IMR-90 (cell line): ENCODE results near the gene MRGPRX1. TPM values are rescaled to one million over a fixed set of nuclear protein-coding genes. Genes with fewer than 3 reads are reported as not detected.

ENCODE experiments used
- ATAC-seq: fragments of 200-7000 bp; cut with Tn5 transposase; 2 replicates; pipeline ENCODE4 v1.9.1; 2020; ENCODE audit warnings: low read depth, mild to moderate bottlenecking, moderate library complexity
- BruUV-seq: library from RNA; stranded (reverse); fragments of 400-500 nt; replicated peaks from 2 replicates; lab custom pipeline; 2021; lab: Mats Ljungman, UMichigan
- CTCF ChIA-PET: fragments of 300-600 bp; formaldehyde crosslinking; extraction: SDS; loops from one replicate; lab custom pipeline; 2021; ENCODE audit warnings: antibody characterized with exemption; lab: Yijun Ruan, JAX
- POLR2A ChIA-PET: fragments of 300-600 bp; sonication (Branson Sonifier 250); formaldehyde crosslinking; loops from one replicate; lab custom pipeline; 2022; ENCODE audit warnings: antibody characterized with exemption; ENCODE audit not compliant: unreplicated experiment; lab: Charles Lee
- DNase-seq: peaks from one replicate; pipeline ENCODE4 v3.0.0; 2013
- H2AFZ ChIP-seq: replicated peaks from 2 replicates; pipeline ENCODE3; 2013; ENCODE audit warnings: low read length, mild to moderate bottlenecking; ENCODE audit not compliant: poor library complexity
- H2AK5ac ChIP-seq: 2 replicates; pipeline ENCODE4 v1.6.1; 2013; ENCODE audit warnings: low read depth, low read length, inconsistent platforms
- H2AK9ac ChIP-seq: replicated peaks from 2 replicates; pipeline ENCODE3; 2013; ENCODE audit warnings: mild to moderate bottlenecking, low read depth, low read length, moderate library complexity; ENCODE audit not compliant: poor library complexity
- H2BK120ac ChIP-seq: 2 replicates; pipeline ENCODE4 v1.6.1; 2013; ENCODE audit warnings: low read depth, low read length, inconsistent platforms
- H2BK15ac ChIP-seq: 3 replicates; pipeline ENCODE4 v1.6.1; 2013; ENCODE audit warnings: low read depth, low read length, inconsistent platforms
- H2BK20ac ChIP-seq: 2 replicates; pipeline ENCODE4 v1.6.1; 2013; ENCODE audit warnings: low read depth, mild to moderate bottlenecking, inconsistent platforms, low read length, moderate library complexity
- H2BK5ac ChIP-seq: 2 replicates; pipeline ENCODE4 v1.6.1; 2013; ENCODE audit warnings: mild to moderate bottlenecking, low read depth, low read length, inconsistent platforms; ENCODE audit not compliant: poor library complexity, severe bottlenecking
- H3K14ac ChIP-seq: replicated peaks from 2 replicates; pipeline ENCODE4 v1.6.1; 2013; ENCODE audit warnings: low read depth, low read length, inconsistent platforms
- H3K18ac ChIP-seq: 2 replicates; pipeline ENCODE4 v1.6.1; 2013; ENCODE audit warnings: low read depth, low read length, control low read depth
- H3K23ac ChIP-seq: 2 replicates; pipeline ENCODE4 v1.6.1; 2013; ENCODE audit warnings: low read depth, low read length, inconsistent platforms
- H3K27ac ChIP-seq: 2 replicates; pipeline ENCODE4 v1.5.1; 2013; ENCODE audit warnings: mild to moderate bottlenecking, control low read depth, low read length; ENCODE audit not compliant: insufficient read depth
- H3K27me3 ChIP-seq: 2 replicates; pipeline ENCODE4 v1.6.1; 2013; ENCODE audit warnings: low read length; ENCODE audit not compliant: control insufficient read depth, insufficient read depth
- H3K36me3 ChIP-seq: 2 replicates; pipeline ENCODE4 v1.6.1; 2013; ENCODE audit warnings: low read length, mixed read lengths; ENCODE audit not compliant: control insufficient read depth, insufficient read depth
- H3K4ac ChIP-seq: 2 replicates; pipeline ENCODE4 v1.6.1; 2013; ENCODE audit warnings: low read depth, low read length, inconsistent platforms
- H3K4me1 ChIP-seq: 2 replicates; pipeline ENCODE4 v1.6.1; 2013; ENCODE audit warnings: low read length, mixed read lengths; ENCODE audit not compliant: control insufficient read depth, insufficient read depth
- H3K4me2 ChIP-seq: 2 replicates; pipeline ENCODE4 v1.6.1; 2013; ENCODE audit warnings: low read depth, mild to moderate bottlenecking, control low read depth, low read length, moderate library complexity
- H3K4me3 ChIP-seq: 2 replicates; pipeline ENCODE4 v1.5.1; 2013; ENCODE audit warnings: low read depth, mild to moderate bottlenecking, control low read depth, low read length, moderate library complexity; ENCODE audit not compliant: insufficient read depth
- H3K56ac ChIP-seq: 2 replicates; pipeline ENCODE4 v1.6.1; 2013; ENCODE audit warnings: low read length, inconsistent platforms; ENCODE audit not compliant: insufficient read depth; ENCODE audit errors: extremely low read depth
- H3K79me1 ChIP-seq, 2 experiments: 2 replicates each; pipeline ENCODE4 v1.6.1; 2013; ENCODE audit warnings: low read length in 2 of 2, inconsistent platforms in 1 of 2, low read depth in 1 of 2
- H3K9ac ChIP-seq: 2 replicates; pipeline ENCODE4 v1.6.1; 2013; ENCODE audit warnings: low read depth, low read length, control low read depth
- H3K9me1 ChIP-seq: 2 replicates; pipeline ENCODE4 v1.6.1; 2013; ENCODE audit warnings: low read length, inconsistent platforms; ENCODE audit not compliant: insufficient read depth
- H3K9me3 ChIP-seq: 2 replicates; pipeline ENCODE4 v1.6.1; 2013; ENCODE audit warnings: low read length; ENCODE audit not compliant: control insufficient read depth, insufficient read depth
- H4K20me1 ChIP-seq: 2 replicates; pipeline ENCODE4 v1.6.1; 2013; ENCODE audit warnings: low read length, inconsistent platforms; ENCODE audit not compliant: insufficient read depth
- H4K5ac ChIP-seq: 2 replicates; pipeline ENCODE4 v1.6.1; 2013; ENCODE audit warnings: mild to moderate bottlenecking, low read depth, low read length, control low read depth
- H4K8ac ChIP-seq, 2 experiments: 2 replicates each; pipeline ENCODE4 v1.6.1; 2013; ENCODE audit warnings: low read depth in 2 of 2, low read length in 2 of 2, control low read depth in 1 of 2, inconsistent platforms in 1 of 2
- H4K91ac ChIP-seq: 2 replicates; pipeline ENCODE4 v1.6.1; 2013; ENCODE audit warnings: low read depth, low read length, inconsistent platforms; ENCODE audit not compliant: insufficient read depth
- CHD1 ChIP-seq: IDR thresholded peaks from 2 replicates; pipeline ENCODE4 v1.6.1; 2012; ENCODE audit warnings: low read depth, low read length, improper control_type of control experiment
- CTCF ChIP-seq: conservative IDR thresholded peaks from 2 replicates; pipeline ENCODE4 v1.5.1; 2012; ENCODE audit warnings: mild to moderate bottlenecking, low read depth, low read length, improper control_type of control experiment
- ELK1 ChIP-seq: fragments of 150-350 bp; IDR thresholded peaks from 2 replicates; pipeline ENCODE4 v1.6.1; 2016; ENCODE audit warnings: low read depth, mild to moderate bottlenecking, low read length, moderate library complexity, borderline replicate concordance
- FOS ChIP-seq: fragments of 150-350 bp; IDR thresholded peaks from 2 replicates; pipeline ENCODE4 v1.6.1; 2016; ENCODE audit warnings: low read depth, low read length
- MAFK ChIP-seq: IDR thresholded peaks from 2 replicates; pipeline ENCODE4 v1.6.1; 2012; ENCODE audit warnings: low read depth, low read length, improper control_type of control experiment
- MXI1 ChIP-seq: IDR thresholded peaks from 2 replicates; pipeline ENCODE4 v1.6.1; 2012; ENCODE audit warnings: low read depth, mild to moderate bottlenecking, low read length, moderate library complexity, borderline replicate concordance
- NFE2L2 ChIP-seq: fragments of 150-350 bp; IDR thresholded peaks from 2 replicates; pipeline ENCODE4 v1.6.1; 2016; ENCODE audit warnings: low read depth, mild to moderate bottlenecking, low read length
- POLR2A ChIP-seq: IDR thresholded peaks from 2 replicates; pipeline ENCODE4 v1.6.1; 2012; ENCODE audit warnings: mild to moderate bottlenecking, low read depth, low read length
- RAD21 ChIP-seq: IDR thresholded peaks from 2 replicates; pipeline ENCODE4 v1.6.1; 2012; ENCODE audit warnings: low read length, improper control_type of control experiment
- WGBS, 2 experiments: methylation state at CpG; one replicate each; pipeline versions ENCODE4 v1.1.5 to v1.1.7; 2013; ENCODE audit warnings: missing lambda C conversion rate in 2 of 2; ENCODE audit not compliant: insufficient read length in 1 of 2; ENCODE audit errors: extremely low coverage in 2 of 2; 5-methylcytosine and 5-hydroxymethylcytosine counted together
- dilution Hi-C: fragments of 300-500 bp; cut with HindIII; formaldehyde crosslinking; loops from one replicate; pipeline ENCODE4 v1.14.3; 2018; ENCODE audit warnings: low sequenced_read_pairs; ENCODE audit not compliant: unreplicated experiment
- in situ Hi-C: fragments of 300-500 bp; cut with MboI; formaldehyde crosslinking; loops from 3 replicates; pipeline ENCODE4 v1.14.3; 2019; ENCODE audit warnings: low sequenced_read_pairs, inconsistent platforms, mixed read lengths
- intact Hi-C: fragments of 100-400 bp; cut with micrococcal nuclease; formaldehyde crosslinking; loops from 2 replicates; pipeline ENCODE4 v1.10.0; 2022
- polyA plus RNA-seq, 3 experiments: library from polyadenylated mRNA; depleted of rRNA; stranded (reverse); fragments of >200 nt; gene quantifications; 2 replicates each; pipeline ENCODE4 v1.2.3, GENCODE V29; 2012; ENCODE audit warnings: low replicate concordance in 1 of 3
- total RNA-seq: library from RNA; depleted of rRNA; stranded (reverse); fragments of >200 nt; gene quantifications from 2 replicates; pipeline ENCODE4 v1.2.3, GENCODE V29; 2012

Gene MRGPRX1
- total and polyA plus RNA-seq, 2 of the 4 experiments (the other 2 are of a cell fraction): not detected

- Histone ChIP-seq H3K4me2 (no peak overlapping the region), H2AK5ac (no peak overlapping the region), H3K23ac (no peak overlapping the region), H2BK20ac (no peak overlapping the region), H3K9me3 (no peaks in the 10 kb centered on the region), H3K4me3 (no peak overlapping the region), H3K27ac (no peak overlapping the region), H3K36me3 (no peaks in the 10 kb centered on the region), H4K91ac (no peak overlapping the region), H3K9me1 (no peaks in the 10 kb centered on the region), H2BK15ac (no peak overlapping the region), H3K4ac (no peak overlapping the region), H4K8ac (no peak overlapping the region), H3K14ac (no peak overlapping the region), H3K18ac (no peak overlapping the region), H2AFZ (peak overlapping the region; percentile 32), H3K9ac (no peak overlapping the region), H2AK9ac (no peak overlapping the region), H2BK120ac (no peak overlapping the region), H2BK5ac (no peak overlapping the region), H3K79me1 (no peaks in the 10 kb centered on the region), H4K5ac (no peak overlapping the region), H3K4me1 (no peaks in the 10 kb centered on the region), H3K56ac (no peak overlapping the region), H4K20me1 (no peaks in the 10 kb centered on the region), H3K27me3 (no peaks in the 10 kb centered on the region)
- WGBS, 2 experiments: 50% methylated on average over 2 of the region's 9 CpGs; no CpG with 5 or more reads in 1 of the 2 experiments
- no TSS peak for BruUV-seq
- in situ Hi-C loops: no loop called here
- intact Hi-C loops: no loop called here
- ATAC-seq (no peak), DNase-seq (peak; percentile 43)
- CTCF ChIA-PET: no interaction called here
- TF ChIP-seq CHD1 (no peak), POLR2A (no peak), ELK1 (no peak), MAFK (no peak), RAD21 (no peak), CTCF (no peak), NFE2L2 (no peak), MXI1 (no peak), FOS (no peak)
- POLR2A ChIA-PET: no interaction called here
- dilution Hi-C loops: no loop called here
Measured at GRCh38 chr11:18987454-18988231, 48.4 kb upstream of the MRGPRX1 start.
